HAP-1 (cell line): Measurements from ENCODE around the gene CDNF.
"Not testable (repeated sequence)": the region's sequence is repeated elsewhere in the genome, so short reads cannot be mapped to it uniquely, and the experiment has no call there.

Experiments used
- DNase-seq, 2 experiments: peaks; one replicate each; pipeline ENCODE4 v3.0.0-alpha.2; 2016 to 2020; ENCODE audit warnings: low spot score in 2 of 2
- H3K27me3 ChIP-seq: fragments of 250-450 bp; sonication (Bioruptor Pico); 2 replicates; pipeline ENCODE4 v1.5.1; 2020; ENCODE audit warnings: low read depth, mild to moderate bottlenecking, moderate library complexity
- H3K36me3 ChIP-seq: fragments of 250-450 bp; sonication (Bioruptor Pico); replicated peaks from 2 replicates; pipeline ENCODE4 v1.5.1; 2020; ENCODE audit warnings: mild to moderate bottlenecking
- H3K4me1 ChIP-seq: fragments of 250-450 bp; sonication (Bioruptor Pico); 2 replicates; pipeline ENCODE4 v1.5.1; 2020; ENCODE audit warnings: mild to moderate bottlenecking
- H3K4me3 ChIP-seq: fragments of 250-450 bp; sonication (Bioruptor Pico); 2 replicates; pipeline ENCODE4 v1.5.1; 2020; ENCODE audit warnings: mild to moderate bottlenecking, moderate library complexity
- H3K9me3 ChIP-seq: fragments of 250-450 bp; sonication (Bioruptor Pico); 2 replicates; pipeline ENCODE4 v1.5.1; 2020; ENCODE audit warnings: mild to moderate bottlenecking, moderate library complexity
- in situ Hi-C: fragments of 300-500 bp; cut with MboI; formaldehyde crosslinking; loops from 3 replicates; pipeline ENCODE4 v1.14.3; 2020; ENCODE audit warnings: low sequenced_read_pairs, inconsistent platforms, mixed read lengths

The CDNF gene

GRCh38 chr10:14837757-14838581, at the start of gene CDNF, which contains the start of the genes HSPA14 and MSANTD7:
CDNF (minus strand) TSS chr10:14838037; CDS start chr10:14837946, 91 bp downstream.
HSPA14 (plus strand) TSS chr10:14838306; CDS start chr10:14838403, 97 bp downstream.
MSANTD7 (plus strand) TSS chr10:14838306; CDS start chr10:14842285, 3,979 bp downstream.
- peak; percentile 98 for DNase-seq
- H3K9me3 ChIP-seq, result no peaks in the 10 kb centered on the region
- H3K27me3 ChIP-seq, result no peaks in the 10 kb centered on the region
- peaks cover 34% of the 10 kb centered on the region for H3K36me3 ChIP-seq
- in situ Hi-C loops, result no loop called here
- H3K4me3 ChIP-seq, result peak within 1 kb of the TSS; percentile 98
- peaks cover 11% of the 10 kb centered on the region for H3K4me1 ChIP-seq

GRCh38 chr10:14884082-14884481, 46.2 kb upstream of the CDNF start:
- in situ Hi-C loops, result no loop called here

GRCh38 chr10:14880229-14880628, 42.4 kb upstream of the CDNF start:
- no peaks in the 10 kb centered on the region for H3K9me3 ChIP-seq
- in situ Hi-C loops, result no loop called here
- peaks cover 25% of the 10 kb centered on the region for H3K36me3 ChIP-seq
- peak in 1 of 2 experiments; percentile 3 for DNase-seq
- peak overlapping the region; percentile 95 for H3K4me3 ChIP-seq
- peaks cover 19% of the 10 kb centered on the region for H3K4me1 ChIP-seq
- H3K27me3 ChIP-seq, result no peaks in the 10 kb centered on the region

More at GRCh38 chr10:14884082-14884481, 46.2 kb upstream of the CDNF start:
- Histone ChIP-seq H3K9me3 (no peaks in the 10 kb centered on the region), H3K36me3 (peaks cover 44% of the 10 kb centered on the region), H3K4me3 (no peak overlapping the region), H3K27me3 (no peaks in the 10 kb centered on the region), H3K4me1 (peaks cover 14% of the 10 kb centered on the region)
- no peak for DNase-seq

- in situ Hi-C loops, result no loop called here
- Histone ChIP-seq H3K4me3 (peak overlapping the region; percentile 95), H3K9me3 (no peaks in the 10 kb centered on the region), H3K4me1 (peaks cover 19% of the 10 kb centered on the region), H3K27me3 (no peaks in the 10 kb centered on the region), H3K36me3 (peaks cover 25% of the 10 kb centered on the region)
- DNase-seq, result no peak
Measured at GRCh38 chr10:14879928-14880193, 42.0 kb upstream of the CDNF start.

GRCh38 chr10:14879124-14879927, 41.5 kb upstream of the CDNF start:
- in situ Hi-C loops, result no loop called here
- Histone ChIP-seq H3K27me3 (no peaks in the 10 kb centered on the region), H3K4me3 (peak overlapping the region; percentile 95), H3K9me3 (no peaks in the 10 kb centered on the region), H3K4me1 (peaks cover 19% of the 10 kb centered on the region), H3K36me3 (peaks cover 20% of the 10 kb centered on the region)
- peak in 1 of 2 experiments; percentile 37 for DNase-seq

GRCh38 chr10:14878266-14879123, 40.7 kb upstream of the CDNF start, which contains the start of gene SUV39H2:
SUV39H2 (plus strand) TSS chr10:14878866; CDS start chr10:14878889, 23 bp downstream.
- peak; percentile 85 to 94 for DNase-seq
- Histone ChIP-seq H3K4me1 (peaks cover 19% of the 10 kb centered on the region), H3K4me3 (peak within 1 kb of the TSS; percentile 95), H3K9me3 (no peaks in the 10 kb centered on the region), H3K27me3 (no peaks in the 10 kb centered on the region), H3K36me3 (peaks cover 16% of the 10 kb centered on the region)
- in situ Hi-C loops, result no loop called here

GRCh38 chr10:14876764-14877163, 38.9 kb upstream of the CDNF start:
- Histone ChIP-seq H3K36me3 (peaks cover 10% of the 10 kb centered on the region), H3K4me1 (peaks cover 17% of the 10 kb centered on the region), H3K9me3 (no peaks in the 10 kb centered on the region), H3K27me3 (no peaks in the 10 kb centered on the region), H3K4me3 (no peak overlapping the region; the same call in 1 of the 2 replicates)
- DNase-seq, result no peak
- in situ Hi-C loops, result no loop called here

GRCh38 chr10:14875941-14876340, 38.1 kb upstream of the CDNF start:
- Histone ChIP-seq H3K36me3 (peaks cover 11% of the 10 kb centered on the region), H3K27me3 (no peaks in the 10 kb centered on the region), H3K4me1 (peaks cover 10% of the 10 kb centered on the region), H3K4me3 (no peak overlapping the region), H3K9me3 (no peaks in the 10 kb centered on the region)
- no peak for DNase-seq
- in situ Hi-C loops, result no loop called here

- DNase-seq, result no peak
- Histone ChIP-seq H3K4me3 (no peak overlapping the region), H3K4me1 (peaks cover 6% of the 10 kb centered on the region), H3K27me3 (no peaks in the 10 kb centered on the region), H3K36me3 (peaks cover 33% of the 10 kb centered on the region), H3K9me3 (no peaks in the 10 kb centered on the region)
- in situ Hi-C loops, result no loop called here
Measured at GRCh38 chr10:14873090-14873760, 35.4 kb upstream of the CDNF start.

- in situ Hi-C loops, DNase-seq, H3K4me1 ChIP-seq, H3K27me3 ChIP-seq, H3K9me3 ChIP-seq, H3K4me3 ChIP-seq: not testable (repeated sequence)
- H3K36me3 ChIP-seq, result peaks cover 30% of the 10 kb centered on the region
Measured at GRCh38 chr10:14864871-14865270, 27.0 kb upstream of the CDNF start.

- H3K36me3 ChIP-seq, result peaks cover 27% of the 10 kb centered on the region
- H3K9me3 ChIP-seq, H3K27me3 ChIP-seq, DNase-seq, in situ Hi-C loops, H3K4me1 ChIP-seq, H3K4me3 ChIP-seq: not testable (repeated sequence)
Measured at GRCh38 chr10:14864466-14864865, 26.6 kb upstream of the CDNF start.

GRCh38 chr10:14860791-14861190, 23.0 kb upstream of the CDNF start:
- Histone ChIP-seq H3K36me3 (peaks cover 16% of the 10 kb centered on the region), H3K4me3 (no peak overlapping the region), H3K9me3 (no peaks in the 10 kb centered on the region), H3K4me1 (peaks cover 17% of the 10 kb centered on the region), H3K27me3 (no peaks in the 10 kb centered on the region)
- DNase-seq, result no peak
- in situ Hi-C loops, result no loop called here

GRCh38 chr10:14859775-14860174, 21.9 kb upstream of the CDNF start:
- H3K4me3 ChIP-seq, result no peak overlapping the region
- H3K4me1 ChIP-seq, result peaks cover 17% of the 10 kb centered on the region
- no peak for DNase-seq
- in situ Hi-C loops, result no loop called here
- no peaks in the 10 kb centered on the region for H3K9me3 ChIP-seq
- H3K36me3 ChIP-seq, result peaks cover 18% of the 10 kb centered on the region
- no peaks in the 10 kb centered on the region for H3K27me3 ChIP-seq
